Breast epithelium (tissue), 4 donors: ENCODE measurements around the gene GSTP1. TPM values are rescaled to one million over a fixed set of nuclear protein-coding genes. Genes with fewer than 3 reads are reported as not detected.

ENCODE experiments used
- DNase-seq, 2 donors: peaks; one replicate each; pipeline ENCODE4 v3.0.0-alpha.2; 2019; ENCODE audit warnings: low spot score in 2 of 2
- H3K27ac ChIP-seq, 2 donors: fragments of 200-600 bp; sonication (generic) in 1 of 2; one replicate each; pipeline ENCODE4 v1.5.1; 2016 to 2019; ENCODE audit warnings: mild to moderate bottlenecking in 1 of 2
- H3K27me3 ChIP-seq, 2 donors: fragments of 200-600 bp; sonication (generic) in 1 of 2; one replicate each; pipeline versions ENCODE4 v1.5.1 to v1.6.0; 2017 to 2019; ENCODE audit warnings: control low read depth in 1 of 2, mild to moderate bottlenecking in 1 of 2
- H3K36me3 ChIP-seq: fragments of 200-600 bp; one replicate; pipeline ENCODE4 v1.5.1; 2019
- H3K4me1 ChIP-seq, 2 donors: fragments of 200-600 bp; sonication (generic); one replicate each; pipeline ENCODE4 v1.5.1; 2016 to 2019; ENCODE audit warnings: control low read depth in 1 of 2
- H3K4me3 ChIP-seq, 3 donors: fragments of 200-600 bp; sonication (generic); 1 replicate in 2 of 3; 2 replicates in 1 of 3; pipeline ENCODE4 v1.5.1; 2016 to 2019; ENCODE audit warnings: mild to moderate bottlenecking in 3 of 3, moderate library complexity in 2 of 3
- H3K9me3 ChIP-seq, 2 donors: fragments of 200-600 bp; sonication (generic) in 1 of 2; one replicate each; pipeline ENCODE4 v1.5.1; 2016 to 2019; ENCODE audit warnings: control low read depth in 1 of 2
- CTCF ChIP-seq, 3 donors: fragments of 450-650 bp; IDR thresholded peaks; one replicate each; pipeline ENCODE4 v1.5.1; 2016 to 2017; ENCODE audit warnings: antibody characterized with exemption in 3 of 3, mild to moderate bottlenecking in 3 of 3, moderate library complexity in 3 of 3
- POLR2A ChIP-seq: fragments of 450-650 bp; IDR thresholded peaks from one replicate; pipeline ENCODE4 v1.6.1; 2016; ENCODE audit warnings: antibody characterized with exemption, mild to moderate bottlenecking, moderate library complexity
- POLR2AphosphoS5 ChIP-seq, 3 donors: sonication (generic); formaldehyde crosslinking; IDR thresholded peaks; one replicate each; pipeline ENCODE4 v1.6.1; 2017; ENCODE audit warnings: antibody characterized with exemption in 3 of 3
- intact Hi-C: fragments of 100-400 bp; cut with DNase I; formaldehyde crosslinking; loops from one replicate; pipeline ENCODE4 v1.15.1; 2023; ENCODE audit warnings: low total_unique reads
- total RNA-seq, 3 donors: library from RNA; depleted of rRNA; stranded (reverse); fragments of >200 nt; gene quantifications; one replicate each; pipeline ENCODE4 v1.1.0, GENCODE V29; 2016

Gene GSTP1
- total RNA-seq, 3 donors from 2014 or later = 552 to 1,029 (median 1,013) TPM

GRCh38 chr11:67538823-67539505, 44.6 kb upstream of the GSTP1 start:
- no peak for TF ChIP-seq CTCF (IDR thresholded peaks at IDR 0.05)
- no peak for TF ChIP-seq POLR2A
- TF ChIP-seq POLR2AphosphoS5 (IDR thresholded peaks at IDR 0.05) = no peak
- intact Hi-C loops = no loop called here
- Histone ChIP-seq H3K36me3 (no peaks in the 10 kb centered on the region), H3K9me3 (peaks cover 0 to 9% of the 10 kb centered on the region in 2 donors), H3K4me3 (no peak overlapping the region), H3K27me3 (no peaks in the 10 kb centered on the region), H3K4me1 (no peaks in the 10 kb centered on the region), H3K27ac (no peak overlapping the region)
- DNase-seq = no peak

GRCh38 chr11:67539550-67539949, 44.1 kb upstream of the GSTP1 start:
- no peak overlapping the region for H3K4me3 ChIP-seq
- no peak overlapping the region for H3K27ac ChIP-seq
- DNase-seq = no peak
- TF ChIP-seq CTCF (IDR thresholded peaks at IDR 0.05) (no peak), POLR2A (no peak), POLR2AphosphoS5 (IDR thresholded peaks at IDR 0.05) (no peak)
- no peaks in the 10 kb centered on the region for H3K4me1 ChIP-seq
- intact Hi-C loops = no loop called here
- H3K27me3 ChIP-seq = no peaks in the 10 kb centered on the region
- H3K9me3 ChIP-seq = peaks cover 0 to 3% of the 10 kb centered on the region in 2 donors
- H3K36me3 ChIP-seq = no peaks in the 10 kb centered on the region

GRCh38 chr11:67541198-67541597, 42.4 kb upstream of the GSTP1 start:
- no peaks in the 10 kb centered on the region for H3K27me3 ChIP-seq
- no peaks in the 10 kb centered on the region for H3K9me3 ChIP-seq
- H3K27ac ChIP-seq = no peak overlapping the region
- TF ChIP-seq POLR2AphosphoS5 (IDR thresholded peaks at IDR 0.05) (no peak), CTCF (IDR thresholded peaks at IDR 0.05) (no peak), POLR2A (no peak)
- no peak overlapping the region for H3K4me3 ChIP-seq
- DNase-seq = no peak
- no peaks in the 10 kb centered on the region for H3K4me1 ChIP-seq
- intact Hi-C loops = no loop called here
- no peaks in the 10 kb centered on the region for H3K36me3 ChIP-seq

GRCh38 chr11:67542169-67542568, 41.4 kb upstream of the GSTP1 start:
- H3K9me3 ChIP-seq = no peaks in the 10 kb centered on the region
- intact Hi-C loops = no loop called here
- no peaks in the 10 kb centered on the region for H3K36me3 ChIP-seq
- no peaks in the 10 kb centered on the region for H3K27me3 ChIP-seq
- no peaks in the 10 kb centered on the region for H3K4me1 ChIP-seq
- H3K27ac ChIP-seq = no peak overlapping the region
- H3K4me3 ChIP-seq = no peak overlapping the region
- TF ChIP-seq POLR2A = no peak
- TF ChIP-seq POLR2AphosphoS5 (IDR thresholded peaks at IDR 0.05) = no peak
- no peak for TF ChIP-seq CTCF (IDR thresholded peaks at IDR 0.05)
- DNase-seq = no peak

GRCh38 chr11:67542971-67543370, 40.6 kb upstream of the GSTP1 start:
- no peak for TF ChIP-seq CTCF (IDR thresholded peaks at IDR 0.05)
- TF ChIP-seq POLR2A = no peak
- TF ChIP-seq POLR2AphosphoS5 (IDR thresholded peaks at IDR 0.05) = no peak
- no peaks in the 10 kb centered on the region for H3K9me3 ChIP-seq
- no peaks in the 10 kb centered on the region for H3K36me3 ChIP-seq
- H3K4me1 ChIP-seq = no peaks in the 10 kb centered on the region
- H3K27me3 ChIP-seq = no peaks in the 10 kb centered on the region
- H3K4me3 ChIP-seq = no peak overlapping the region
- no peak overlapping the region for H3K27ac ChIP-seq
- intact Hi-C loops = no loop called here
- no peak for DNase-seq
